Activated naive CD4-positive, alpha-beta T cell (primary cell): ENCODE results near the gene CCDC88C.
"Not testable (repeated sequence)": the region's sequence is repeated elsewhere in the genome, so short reads cannot be mapped to it uniquely, and the experiment has no call there.

Experiments
- DNase-seq, 4 experiments: peaks; one replicate each; lab custom pipeline; 2025; lab: John Stamatoyannopoulos, UW

The CCDC88C gene

GRCh38 chr14:91266276-91266675 is 151.3 kb downstream of the CCDC88C start:
- not testable (repeated sequence) for DNase-seq

GRCh38 chr14:91265404-91265803 is 152.2 kb downstream of the CCDC88C start:
- no peak for DNase-seq

- DNase-seq: peak in 1 of 4 experiments; percentile 29
These were observed 153.2 kb downstream of the CCDC88C start for GRCh38 chr14:91264151-91265150.

GRCh38 chr14:91263329-91263728 is 154.3 kb downstream of the CCDC88C start:
- no peak for DNase-seq

GRCh38 chr14:91261986-91262549 is 155.6 kb downstream of the CCDC88C start:
- DNase-seq: no peak

GRCh38 chr14:91261115-91261514 is 156.5 kb downstream of the CCDC88C start:
- DNase-seq: no peak

GRCh38 chr14:91258876-91259275 is 158.7 kb downstream of the CCDC88C start:
- no peak for DNase-seq

GRCh38 chr14:91258011-91258618 is 159.5 kb downstream of the CCDC88C start:
- no peak for DNase-seq

- no peak for DNase-seq
These were observed 160.2 kb downstream of the CCDC88C start for GRCh38 chr14:91257328-91258010.

GRCh38 chr14:91256661-91257060 is 161.0 kb downstream of the CCDC88C start:
- no peak for DNase-seq

- DNase-seq: no peak
These were observed 162.5 kb downstream of the CCDC88C start for GRCh38 chr14:91255026-91255695.

- no peak for DNase-seq
These were observed 163.2 kb downstream of the CCDC88C start for GRCh38 chr14:91254461-91254860.

GRCh38 chr14:91253795-91254323 is 163.8 kb downstream of the CCDC88C start:
- DNase-seq: no peak

- peak in 1 of 4 experiments; percentile 50 for DNase-seq
These were observed 164.5 kb downstream of the CCDC88C start for GRCh38 chr14:91252871-91253794.

GRCh38 chr14:91250912-91251311 is 166.7 kb downstream of the CCDC88C start:
- DNase-seq: no peak

GRCh38 chr14:91249841-91250616 is 167.6 kb downstream of the CCDC88C start:
- DNase-seq: no peak

- DNase-seq: peak in 2 of 4 experiments; percentile 41 to 57
These were observed 171.4 kb downstream of the CCDC88C start for GRCh38 chr14:91246051-91246852.

- not testable (repeated sequence) for DNase-seq
These were observed 172.0 kb downstream of the CCDC88C start for GRCh38 chr14:91245616-91246015.
